AG08396 (cell line): ENCODE measurements around the gene MAST1.
A peak's percentile ranks its signal among the peaks of the same experiment; 100 is the strongest.
"Not testable (repeated sequence)": the region's sequence is repeated elsewhere in the genome, so short reads cannot be mapped to it uniquely, and the experiment has no call there.

Experiments
- DNase-seq: peaks from one replicate; pipeline ENCODE4 v3.0.0; 2012; ENCODE audit warnings: low spot score, mixed read lengths

MAST1 gene

DNA sequence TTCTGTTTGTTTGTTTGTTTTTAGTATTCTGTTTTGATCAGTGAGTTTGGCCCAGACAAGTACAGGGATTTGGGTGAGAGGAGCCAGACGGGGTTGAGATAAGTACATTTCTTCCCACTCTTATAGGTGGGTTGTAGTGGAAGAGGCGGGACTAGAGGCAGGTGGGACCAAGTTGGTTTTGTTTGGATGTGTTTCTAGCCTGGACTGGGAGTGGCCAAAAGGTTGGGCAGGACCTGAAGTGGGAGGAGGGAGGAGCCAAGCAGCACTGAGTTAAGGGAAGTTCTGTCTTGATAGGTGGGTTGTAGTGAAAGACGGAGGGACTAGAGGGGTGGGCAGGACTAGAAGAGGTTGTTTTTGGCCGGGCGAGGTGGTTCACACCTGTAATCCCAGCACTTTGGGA lies 33.9 kb downstream of the MAST1 start:
- DNase-seq, result no peak

DNA sequence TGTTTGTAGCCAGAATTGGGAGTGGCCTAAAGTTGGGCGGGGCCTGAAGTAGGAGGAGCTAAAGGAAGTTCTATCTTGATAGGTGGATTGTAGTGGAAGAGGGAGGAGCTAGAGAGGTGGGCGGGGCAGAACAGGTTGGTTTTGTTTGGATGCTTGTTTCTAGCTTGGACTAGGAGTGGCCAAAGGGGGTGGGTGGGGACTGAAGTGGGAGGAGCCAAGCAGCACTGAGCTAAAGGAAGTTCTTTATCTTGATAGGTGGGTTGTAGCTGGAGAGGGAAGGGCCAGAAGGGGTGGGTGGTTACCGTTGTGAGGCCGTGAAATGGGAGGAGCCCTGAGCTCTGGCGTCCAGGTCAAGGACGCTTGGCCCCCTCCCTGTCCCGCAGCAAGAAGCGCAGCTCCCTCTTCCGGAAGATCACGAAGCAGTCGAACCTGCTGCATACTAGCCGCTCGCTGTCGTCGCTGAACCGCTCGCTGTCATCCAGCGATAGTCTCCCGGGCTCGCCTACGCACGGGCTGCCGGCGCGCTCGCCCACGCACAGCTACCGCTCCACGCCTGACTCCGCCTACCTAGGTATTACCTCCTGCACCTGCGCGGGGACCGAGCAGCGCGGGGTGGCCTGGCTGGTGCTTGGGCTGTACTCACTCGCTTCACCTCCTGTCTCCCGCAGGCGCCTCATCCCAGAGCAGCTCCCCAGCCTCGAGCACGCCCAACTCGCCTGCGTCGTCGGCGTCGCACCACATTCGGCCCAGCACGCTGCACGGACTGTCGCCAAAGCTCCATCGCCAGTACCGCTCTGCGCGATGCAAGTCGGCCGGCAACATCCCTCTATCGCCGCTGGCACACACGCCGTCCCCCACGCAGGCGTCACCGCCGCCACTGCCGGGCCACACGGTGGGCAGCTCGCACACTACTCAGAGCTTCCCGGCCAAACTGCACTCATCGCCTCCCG lies 34.9 kb downstream of the MAST1 start:
- DNase-seq, result peak; percentile 70

DNA sequence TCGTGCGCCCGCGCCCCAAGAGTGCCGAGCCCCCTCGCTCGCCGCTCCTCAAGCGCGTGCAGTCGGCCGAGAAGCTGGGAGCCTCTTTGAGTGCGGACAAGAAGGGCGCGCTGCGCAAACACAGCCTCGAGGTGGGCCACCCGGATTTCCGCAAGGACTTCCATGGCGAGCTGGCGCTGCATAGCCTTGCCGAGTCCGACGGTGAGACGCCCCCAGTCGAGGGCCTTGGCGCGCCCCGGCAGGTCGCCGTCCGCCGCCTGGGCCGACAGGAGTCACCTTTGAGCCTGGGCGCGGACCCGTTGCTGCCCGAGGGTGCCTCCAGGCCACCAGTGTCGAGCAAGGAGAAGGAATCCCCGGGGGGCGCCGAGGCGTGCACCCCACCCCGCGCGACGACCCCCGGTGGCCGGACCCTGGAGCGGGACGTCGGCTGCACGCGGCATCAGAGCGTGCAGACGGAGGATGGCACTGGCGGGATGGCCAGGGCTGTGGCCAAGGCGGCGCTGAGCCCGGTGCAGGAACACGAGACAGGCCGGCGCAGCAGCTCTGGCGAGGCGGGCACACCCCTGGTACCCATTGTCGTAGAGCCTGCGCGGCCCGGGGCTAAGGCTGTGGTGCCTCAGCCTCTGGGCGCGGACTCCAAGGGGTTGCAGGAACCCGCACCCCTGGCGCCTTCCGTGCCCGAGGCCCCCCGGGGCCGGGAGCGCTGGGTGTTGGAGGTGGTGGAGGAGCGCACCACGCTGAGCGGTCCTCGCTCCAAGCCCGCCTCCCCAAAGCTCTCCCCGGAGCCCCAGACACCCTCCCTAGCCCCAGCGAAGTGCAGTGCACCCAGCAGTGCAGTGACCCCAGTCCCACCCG lies 35.8 kb downstream of the MAST1 start:
- no peak for DNase-seq

DNA sequence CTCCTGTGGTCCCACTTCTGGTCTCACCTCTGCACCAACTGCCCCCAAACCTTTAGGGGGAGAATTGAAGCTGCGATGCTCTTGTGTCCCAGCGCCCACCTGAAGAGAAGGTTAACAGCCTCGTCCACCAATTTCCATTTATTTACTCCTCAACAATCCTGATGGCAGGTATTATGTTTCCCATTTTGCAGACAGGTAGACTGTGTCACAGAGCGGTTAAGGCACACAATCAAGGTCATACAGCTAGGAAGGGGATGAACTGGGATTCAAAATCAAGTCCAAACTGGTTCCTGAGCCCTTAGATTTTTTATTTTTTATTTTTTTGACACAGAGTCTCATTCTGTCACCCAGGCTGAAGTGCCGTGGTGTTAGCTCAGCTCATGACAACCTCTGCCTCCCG lies 36.8 kb downstream of the MAST1 start:
- no peak for DNase-seq

DNA sequence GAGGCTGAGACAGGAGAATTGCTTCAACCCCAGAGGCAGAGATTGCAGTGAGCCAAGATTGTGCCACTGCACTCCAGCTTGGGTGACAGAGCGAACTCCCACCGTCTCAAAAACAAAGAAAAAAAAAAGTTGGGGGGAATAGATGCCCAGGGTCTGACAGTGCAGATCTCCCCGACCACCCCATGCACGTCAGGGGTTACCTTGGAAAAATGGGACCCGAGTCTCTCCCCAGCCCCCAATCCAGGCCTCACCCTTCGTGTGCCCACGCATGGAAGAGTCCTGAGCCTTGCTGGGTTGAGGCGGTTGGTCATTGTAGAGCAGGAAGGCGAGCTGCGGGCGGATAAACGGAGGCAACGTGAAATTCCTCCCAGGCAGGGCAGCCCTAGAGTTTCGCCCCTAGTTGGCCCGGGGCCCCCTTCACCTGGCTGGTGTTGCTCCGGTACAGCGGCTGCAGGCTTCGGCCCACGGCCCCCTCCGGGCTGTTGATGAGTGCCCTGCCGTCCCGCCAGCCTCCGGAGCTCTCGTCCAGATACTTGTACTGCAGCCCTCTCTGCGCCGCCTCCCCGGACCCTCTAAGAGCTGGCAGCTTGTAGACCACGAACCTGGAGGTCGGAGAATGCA lies 42.3 kb downstream of the MAST1 start:
- DNase-seq, result peak; percentile 49

DNA sequence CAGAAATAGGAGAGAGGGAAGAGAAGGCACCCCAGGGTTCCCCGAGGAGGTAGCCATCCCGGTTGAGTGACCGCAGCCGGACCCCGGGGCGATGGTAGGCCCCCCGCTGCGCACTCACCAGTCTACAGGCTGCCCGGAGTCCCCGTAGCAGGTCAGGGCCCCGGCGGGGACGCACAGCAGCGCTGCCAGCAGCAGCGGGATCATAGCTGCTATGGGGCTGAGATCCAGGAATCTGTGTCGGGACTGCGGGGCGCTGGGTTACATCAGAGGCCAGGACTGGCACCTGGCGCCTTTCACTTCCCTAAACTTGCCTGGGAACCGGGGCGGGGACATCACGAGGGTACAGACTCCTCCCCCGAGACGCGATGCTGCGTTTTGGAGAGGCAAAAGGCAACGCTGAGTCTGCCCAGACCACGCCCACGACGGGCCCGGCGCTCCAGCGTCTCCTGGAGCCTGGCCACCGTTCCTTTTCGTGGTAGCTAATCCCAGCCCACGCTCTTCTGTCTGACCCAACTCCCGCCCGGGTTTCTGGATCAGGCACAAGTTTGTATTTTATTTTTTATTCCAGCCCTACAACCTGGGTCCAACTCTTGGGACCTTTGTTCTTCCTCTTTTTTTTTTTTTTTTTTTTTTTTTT lies 43.0 kb downstream of the MAST1 start, which contains the start of gene DNASE2:
Gene DNASE2, minus strand, starts transcription at position 278 of the 637 bp plus-strand sequence. Its CDS starts 74 bp downstream, at position 204.
- DNase-seq, result peak; percentile 98

DNA sequence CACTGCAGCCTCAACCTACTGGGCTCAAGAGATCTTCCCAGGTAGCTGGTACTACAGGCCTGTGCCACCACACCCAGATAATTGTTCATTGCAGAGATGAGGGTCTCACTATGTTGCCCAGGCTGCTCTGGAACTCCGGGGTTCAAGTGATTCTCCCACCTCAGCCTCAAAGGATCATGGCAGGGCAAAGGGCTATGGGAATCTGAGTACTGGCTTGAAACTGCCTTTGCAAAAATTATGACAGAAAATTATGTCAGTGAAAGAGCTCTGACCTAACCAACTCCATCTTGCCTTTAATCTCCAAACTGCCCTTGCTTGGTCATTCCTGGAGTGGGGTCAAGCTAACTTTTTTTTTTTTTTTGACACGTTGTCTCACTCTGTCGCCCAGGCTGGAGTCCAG lies 44.3 kb downstream of the MAST1 start:
- DNase-seq, result no peak

DNA sequence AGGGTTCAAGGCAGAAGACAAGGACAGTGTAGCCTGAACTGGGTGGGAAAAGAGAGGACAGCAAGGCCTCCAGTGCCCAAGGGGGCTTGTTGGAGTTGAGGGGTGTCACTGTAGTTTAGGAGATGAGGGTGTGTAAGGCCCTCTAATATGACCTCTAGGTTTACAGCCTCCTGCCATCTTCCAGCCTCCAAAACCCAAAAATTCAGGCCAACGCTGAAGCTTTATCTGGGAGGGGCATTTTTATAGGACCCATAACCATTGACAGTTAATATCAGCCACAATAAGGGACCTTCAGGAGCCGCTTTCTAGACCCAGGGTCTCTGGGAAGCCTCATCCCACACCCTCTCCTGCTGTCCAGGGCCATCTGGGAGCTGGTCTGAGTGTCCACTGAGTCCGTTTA lies 45.9 kb downstream of the MAST1 start:
- no peak for DNase-seq

DNA sequence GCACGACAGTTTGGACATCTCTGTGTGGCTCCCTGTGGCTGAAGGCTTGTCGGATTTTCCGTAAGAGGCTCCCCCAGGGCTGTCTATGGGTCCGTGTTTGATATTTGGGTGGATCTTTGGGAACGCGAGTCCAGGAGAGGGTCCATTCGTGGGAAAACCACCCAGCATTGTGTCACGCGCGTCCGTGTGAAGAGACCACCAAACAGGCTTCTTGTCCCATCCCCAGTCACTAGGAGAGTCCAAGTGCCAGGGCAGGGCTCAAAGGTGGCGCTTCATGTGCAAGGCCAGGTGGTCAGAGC lies 46.3 kb downstream of the MAST1 start:
- no peak for DNase-seq

DNA sequence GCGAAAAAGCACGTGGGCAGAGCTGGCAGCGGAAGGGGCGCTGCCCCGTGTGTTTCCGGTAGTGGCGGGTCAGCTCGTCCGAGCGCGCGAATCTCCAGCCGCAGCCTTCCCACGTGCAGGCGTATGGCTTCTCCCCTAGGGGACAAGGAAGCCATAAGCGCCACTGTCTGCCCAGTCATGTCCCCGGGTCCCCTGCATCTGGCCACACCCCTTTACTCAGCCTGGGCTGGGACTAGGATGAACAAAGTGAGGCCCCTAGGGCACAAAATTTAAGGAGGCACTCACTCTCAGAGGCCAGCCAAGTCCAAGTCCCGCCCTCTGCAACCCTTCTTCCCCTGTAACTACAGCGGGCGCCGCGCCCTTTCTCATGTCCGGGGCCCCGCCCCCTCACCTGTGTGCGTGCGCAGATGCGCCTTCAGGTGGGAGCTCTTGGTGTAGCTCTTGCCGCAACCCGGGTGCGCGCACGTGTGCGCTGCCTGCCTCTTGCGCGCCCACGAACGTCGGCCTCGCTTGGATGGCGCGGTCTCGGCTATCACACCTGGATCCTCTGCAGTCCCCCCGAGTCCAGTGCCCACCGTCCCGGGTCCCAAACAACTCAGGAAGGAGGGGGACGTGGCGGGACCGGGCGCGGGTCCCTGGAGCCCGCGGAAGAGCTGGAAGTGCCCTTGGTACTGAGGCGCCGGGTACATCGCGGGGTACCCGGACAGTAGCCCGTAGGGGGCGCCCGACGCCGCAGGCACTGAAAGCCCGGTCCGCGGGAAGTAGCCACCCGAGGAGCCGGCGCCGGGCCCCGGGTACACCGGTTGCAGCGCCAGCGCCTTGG lies 46.8 kb downstream of the MAST1 start:
- DNase-seq, result peak; percentile 74

DNA sequence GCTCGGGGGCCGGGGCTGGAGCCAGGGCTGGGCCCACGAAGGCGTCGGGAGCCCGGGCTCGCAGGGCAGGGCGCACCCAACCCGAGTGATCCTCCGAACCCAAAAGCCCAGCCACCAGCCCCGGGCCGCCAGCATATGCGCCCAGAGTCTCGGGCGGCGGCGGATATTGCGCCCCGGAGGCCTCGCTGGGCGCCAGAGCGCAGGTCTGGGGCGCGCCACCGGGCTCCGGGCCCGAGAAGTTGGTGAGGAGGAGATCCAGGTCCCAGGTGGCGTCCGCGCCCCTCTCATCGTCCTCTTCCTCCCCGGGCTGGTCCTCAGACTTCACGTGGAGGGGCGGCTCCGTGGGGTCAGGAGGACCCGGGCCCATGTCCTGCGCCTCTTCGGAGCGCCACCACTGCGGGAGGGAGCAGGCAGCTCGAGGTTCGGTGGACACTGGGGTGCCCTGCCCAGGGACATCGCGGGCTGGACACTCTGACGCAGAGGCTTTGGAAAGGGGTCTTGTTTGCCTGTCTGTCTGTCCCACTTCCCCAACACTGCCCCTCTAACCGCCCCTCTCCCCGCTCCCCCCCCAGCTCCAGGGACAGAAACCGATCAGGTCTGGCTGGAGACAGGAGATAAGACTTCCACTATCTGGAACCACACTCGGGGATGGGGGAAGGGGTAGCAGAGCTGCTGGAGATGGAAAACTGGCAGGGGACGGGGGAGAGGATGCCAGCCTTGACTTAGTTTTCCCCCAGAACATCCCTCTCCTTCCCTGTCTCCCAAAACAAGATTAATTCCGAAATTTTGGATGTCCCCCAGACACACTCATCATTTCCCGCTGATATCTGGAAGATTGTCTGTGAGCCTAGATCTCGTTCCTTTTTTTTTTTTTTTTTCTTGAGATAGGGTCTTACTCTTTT lies 47.7 kb downstream of the MAST1 start:
- no peak for DNase-seq

DNA sequence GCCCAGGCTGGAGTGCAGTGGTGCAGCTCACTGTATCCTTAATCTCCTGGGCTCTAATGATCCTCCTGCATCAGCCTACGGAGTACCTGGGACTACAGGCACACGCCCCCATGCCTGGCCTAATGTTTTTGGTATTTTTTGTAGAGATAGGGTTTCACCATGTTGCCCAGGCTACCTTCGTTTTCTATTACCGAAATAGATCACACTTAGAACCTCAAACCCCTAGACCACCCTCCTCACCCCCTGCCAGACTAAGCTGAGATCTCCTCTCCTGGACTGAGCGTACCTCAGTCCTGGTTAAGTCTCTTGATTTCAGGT lies 48.3 kb downstream of the MAST1 start:
- no peak for DNase-seq

DNA sequence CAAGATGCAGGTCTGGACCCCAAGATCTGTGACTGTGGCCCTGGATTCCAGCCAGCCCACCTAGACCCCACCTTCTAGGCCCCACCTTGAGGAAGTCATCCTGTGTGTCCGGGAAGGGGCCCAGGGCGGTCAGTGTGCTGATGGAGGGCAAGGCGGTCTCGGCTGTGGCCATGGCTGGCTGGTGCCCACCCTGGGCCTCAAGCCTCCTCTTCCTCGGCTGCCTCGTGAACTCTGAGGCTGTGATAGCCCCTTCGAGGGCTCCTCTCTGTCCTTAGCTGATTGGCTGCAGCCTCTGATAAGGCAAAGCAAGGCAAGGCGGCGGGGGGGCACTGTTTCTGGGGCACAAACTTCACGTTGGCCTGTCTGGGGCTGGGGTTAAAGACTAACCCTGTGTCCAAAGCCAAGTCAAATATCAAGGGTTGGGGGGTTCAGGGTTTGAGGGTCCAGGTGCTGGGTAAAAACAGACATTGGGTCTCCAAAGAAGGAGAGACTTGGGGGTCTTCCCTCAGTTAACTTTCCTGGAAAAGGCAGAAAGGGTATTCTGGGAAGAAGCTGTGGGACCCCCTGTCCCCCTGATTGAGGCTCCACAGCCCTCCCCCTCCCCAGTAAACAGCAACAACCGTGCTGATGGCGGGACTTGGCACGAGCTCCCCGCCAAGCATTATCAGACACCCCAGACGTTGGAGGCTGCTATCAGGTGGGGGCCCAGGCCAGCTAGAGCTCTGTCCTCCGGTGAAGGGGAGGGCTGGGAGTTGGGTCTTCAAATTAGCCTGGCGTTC lies 48.8 kb downstream of the MAST1 start, which contains the start of gene KLF1:
Gene KLF1, minus strand, starts transcription at position 233 of the 779 bp plus-strand sequence. Its CDS starts 61 bp downstream, at position 172.
- DNase-seq, result no peak

DNA sequence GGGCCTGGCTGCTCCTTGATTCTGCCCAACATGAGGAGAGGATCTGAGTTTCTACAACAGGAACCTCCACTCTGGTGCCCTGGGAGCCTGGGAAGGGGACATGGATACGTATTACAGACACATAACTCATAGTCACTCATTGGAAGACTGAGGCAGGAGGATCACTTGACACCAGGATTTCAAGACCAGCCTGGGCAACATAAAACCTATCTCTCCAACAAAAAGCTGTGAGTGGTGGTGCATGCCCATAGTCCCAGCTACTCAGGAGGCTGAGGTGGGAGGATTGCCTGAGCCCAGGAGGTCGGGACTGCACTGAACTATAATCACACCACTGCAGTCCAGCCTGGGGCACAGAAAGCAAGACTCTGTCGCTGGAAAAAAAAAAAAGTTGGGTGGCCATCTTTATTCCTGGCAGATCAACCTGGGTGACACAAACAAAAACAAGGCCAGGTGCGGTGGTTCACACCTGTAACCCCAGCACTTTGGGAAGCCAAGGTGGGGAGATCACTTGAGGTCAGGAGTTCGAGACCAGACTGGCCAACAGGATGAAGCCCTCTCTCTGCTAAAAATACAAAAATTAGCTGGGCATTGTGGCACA lies 49.8 kb downstream of the MAST1 start:
- no peak for DNase-seq

DNA sequence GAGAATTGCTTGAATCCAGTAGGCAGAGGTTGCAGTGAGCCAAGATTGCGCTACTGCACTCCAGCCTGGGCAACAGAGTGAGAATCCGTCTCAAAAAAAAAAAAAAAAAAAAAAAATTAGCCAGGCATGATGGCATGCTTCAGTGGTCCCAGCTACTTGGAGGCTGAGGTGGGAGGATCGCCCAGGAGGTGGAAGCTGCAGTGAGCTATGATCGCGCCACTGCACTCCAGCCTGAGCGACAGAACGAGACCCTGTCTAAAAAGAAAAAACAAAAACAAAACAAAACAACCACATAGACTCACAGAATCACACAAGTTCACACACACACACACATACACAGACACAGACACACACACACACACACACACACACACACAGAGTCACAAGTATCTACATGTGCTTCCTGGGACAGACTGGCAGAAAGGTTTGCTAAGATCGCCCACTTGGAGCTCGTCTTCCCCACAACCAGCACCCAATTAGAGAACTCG lies 52.0 kb downstream of the MAST1 start:
- DNase-seq, result not testable (repeated sequence)

DNA sequence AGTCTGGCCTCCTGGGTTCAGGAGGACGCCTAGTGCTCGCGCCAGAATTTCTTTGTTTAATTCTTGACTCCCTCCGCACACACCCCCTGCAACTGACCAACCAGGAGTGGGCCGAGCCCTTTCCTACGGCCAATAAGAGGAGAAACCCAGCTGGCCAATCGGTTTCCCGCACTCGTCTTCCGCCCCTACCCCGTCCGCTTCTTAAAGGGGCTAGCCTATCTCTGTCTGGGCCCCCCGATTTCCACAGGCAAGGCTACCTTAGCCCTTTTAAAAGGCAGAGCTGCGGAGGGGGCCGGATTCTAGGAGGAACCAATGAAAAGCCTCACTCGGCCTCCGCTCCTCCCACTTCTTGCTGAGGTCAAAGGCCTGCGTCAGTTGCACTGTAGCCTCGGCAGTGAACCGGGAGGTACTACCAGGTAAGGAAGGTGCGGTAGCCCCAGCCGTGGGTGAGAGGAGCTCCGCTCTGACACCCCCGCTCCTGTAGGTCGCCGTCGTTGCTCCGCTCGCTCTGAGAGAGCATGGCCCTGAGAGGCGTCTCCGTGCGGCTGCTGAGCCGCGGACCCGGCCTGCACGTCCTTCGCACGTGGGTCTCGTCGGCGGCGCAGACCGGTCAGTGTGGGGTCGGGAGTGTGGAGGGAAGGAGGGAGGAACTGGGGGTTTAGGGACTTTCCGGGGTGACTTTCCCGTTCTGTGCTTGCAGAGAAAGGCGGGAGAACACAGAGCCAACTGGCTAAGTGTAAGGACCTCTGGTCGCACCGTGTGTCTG lies 52.7 kb downstream of the MAST1 start, which contains the start of gene GCDH:
Gene GCDH, plus strand, starts transcription at position 374 of the 766 bp plus-strand sequence. Its CDS starts 145 bp downstream, at position 519.
- peak; percentile 99 for DNase-seq

DNA sequence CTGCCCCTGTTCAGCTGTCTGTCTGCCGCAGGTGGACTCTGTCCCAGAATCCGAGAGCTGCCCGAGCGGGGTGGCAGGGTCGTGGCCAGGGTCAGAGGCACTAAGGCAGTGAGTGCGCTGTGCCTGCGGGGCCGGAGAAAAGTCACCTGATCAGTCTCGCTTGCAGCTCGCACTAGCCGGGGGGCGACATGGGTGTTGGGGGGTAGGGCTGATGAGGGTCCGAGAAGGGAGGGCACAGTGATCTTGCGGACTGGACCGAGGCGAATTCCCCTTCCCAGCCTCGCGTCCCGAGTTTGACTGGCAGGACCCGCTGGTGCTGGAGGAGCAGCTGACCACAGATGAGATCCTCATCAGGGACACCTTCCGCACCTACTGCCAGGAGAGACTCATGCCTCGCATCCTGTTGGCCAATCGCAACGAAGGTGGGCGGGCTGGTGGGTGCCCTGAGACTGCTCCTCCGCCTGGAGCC lies 53.3 kb downstream of the MAST1 start:
- DNase-seq, result no peak

DNA sequence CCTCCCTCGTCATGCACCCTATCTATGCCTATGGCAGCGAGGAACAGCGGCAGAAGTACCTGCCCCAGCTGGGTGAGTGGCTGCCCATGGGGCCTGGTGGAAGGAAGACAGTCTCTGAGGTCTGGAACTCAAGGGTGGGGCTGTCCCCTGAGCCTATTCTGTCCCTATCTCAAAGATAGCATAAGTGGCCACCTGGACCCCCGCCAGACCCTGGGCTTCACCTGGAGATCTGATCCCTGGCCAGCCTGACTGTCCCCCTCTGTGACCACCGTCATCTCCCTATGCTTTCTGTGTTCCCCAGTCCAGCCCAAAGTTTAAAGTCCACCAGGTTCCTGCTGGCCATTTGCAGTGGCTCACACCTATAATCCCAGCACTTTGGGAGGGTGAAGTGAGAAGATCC lies 55.3 kb downstream of the MAST1 start:
- no peak for DNase-seq
